Skin epidermis (tissue), 12 donors: ENCODE results near the gene NFIB.
A peak's percentile ranks its signal among the peaks of the same experiment; 100 is the strongest.

Source experiments
- H3K27ac ChIP-seq, 21 experiments: fragments of 200-600 bp; sonication (generic) in 11 of 21; one replicate each; pipeline ENCODE4 v1.5.0; 2020; ENCODE audit warnings: mild to moderate bottlenecking in 3 of 21, inconsistent platforms in 2 of 21, moderate library complexity in 2 of 21
- H3K4me3 ChIP-seq, 7 experiments: fragments of 200-600 bp; sonication (generic) in 2 of 7; one replicate each; pipeline ENCODE4 v1.5.0; 2020; ENCODE audit warnings: inconsistent platforms in 2 of 7, mild to moderate bottlenecking in 2 of 7, moderate library complexity in 1 of 7

Gene NFIB

GRCh38 chr9:14323083-14323971, 9.4 kb upstream of the NFIB start:
- peak overlapping the region; percentile 47 to 72 (median 61) for H3K4me3 ChIP-seq
- H3K27ac ChIP-seq: peak overlapping the region; percentile 76 to 99 (median 94)

- peak overlapping the region; percentile 76 to 99 (median 94) for H3K27ac ChIP-seq
Measured at GRCh38 chr9:14322211-14323082, 8.5 kb upstream of the NFIB start.

GRCh38 chr9:14321517-14322130, 7.7 kb upstream of the NFIB start:
- peak overlapping the region; percentile 47 to 72 (median 61) for H3K4me3 ChIP-seq
- H3K27ac ChIP-seq: peak overlapping the region in 20 of 21 experiments; percentile 81 to 99 (median 94)

More at GRCh38 chr9:14322211-14323082, 8.5 kb upstream of the NFIB start:
- peak overlapping the region; percentile 47 to 72 (median 61) for H3K4me3 ChIP-seq

- peak overlapping the region in 5 of 7 experiments; percentile 50 to 72 (median 61) for H3K4me3 ChIP-seq
- peak overlapping the region in 16 of 21 experiments; percentile 31 to 99 (median 95) for H3K27ac ChIP-seq
Measured at GRCh38 chr9:14320271-14321181, 6.6 kb upstream of the NFIB start.

GRCh38 chr9:14318934-14319580, 5.1 kb upstream of the NFIB start:
- H3K27ac ChIP-seq: peak overlapping the region in 13 of 21 experiments; percentile 22 to 99 (median 83)
- no peak overlapping the region for H3K4me3 ChIP-seq

GRCh38 chr9:14318361-14318760, 4.4 kb upstream of the NFIB start:
- H3K4me3 ChIP-seq: peak overlapping the region in 1 of 7 experiments; percentile 9

GRCh38 chr9:14317667-14318320, 3.9 kb upstream of the NFIB start:
- Histone ChIP-seq H3K4me3 (peak overlapping the region in 2 of 7 experiments; percentile 9 to 57), H3K27ac (peak overlapping the region in 15 of 21 experiments; percentile 13 to 99 (median 88))

More at GRCh38 chr9:14318361-14318760, 4.4 kb upstream of the NFIB start:
- peak overlapping the region in 14 of 21 experiments; percentile 22 to 99 (median 86) for H3K27ac ChIP-seq

- Histone ChIP-seq H3K4me3 (peak overlapping the region; percentile 46 to 67 (median 57)), H3K27ac (peak overlapping the region in 17 of 21 experiments; percentile 34 to 99 (median 84))
Measured at GRCh38 chr9:14316602-14317300, 2.8 kb upstream of the NFIB start.

- Histone ChIP-seq H3K4me3 (peak overlapping the region; percentile 46 to 67 (median 57)), H3K27ac (peak overlapping the region; percentile 19 to 99 (median 82))
Measured at GRCh38 chr9:14315875-14316601, 2.1 kb upstream of the NFIB start.

GRCh38 chr9:14314929-14315874, 1.3 kb upstream of the NFIB start:
- Histone ChIP-seq H3K27ac (peak overlapping the region; percentile 76 to 99 (median 93)), H3K4me3 (peak overlapping the region; percentile 50 to 67 (median 57))

GRCh38 chr9:14314424-14314928, 535 bp upstream of the NFIB start:
- Histone ChIP-seq H3K4me3 (peak overlapping the region; percentile 50 to 67 (median 57)), H3K27ac (peak overlapping the region; percentile 76 to 99 (median 93))

- H3K4me3 ChIP-seq: peak overlapping the region; percentile 50 to 67 (median 57)
- peak overlapping the region; percentile 44 to 99 (median 93) for H3K27ac ChIP-seq
Measured at GRCh38 chr9:14313378-14313940, 482 bp downstream of the NFIB start.

- peak overlapping the region in 20 of 21 experiments; percentile 73 to 99 (median 93) for H3K27ac ChIP-seq
- peak overlapping the region; percentile 50 to 67 (median 57) for H3K4me3 ChIP-seq
Measured at GRCh38 chr9:14312719-14313377, 1.1 kb downstream of the NFIB start.
